Astrocyte (in vitro differentiated cells and primary cell): ENCODE data around the gene HIRIP3.

Source experiments
- EZH2 ChIP-seq: IDR thresholded peaks from 2 replicates; pipeline ENCODE4 v1.6.1; 2012; ENCODE audit warnings: mild to moderate bottlenecking, low read length, inconsistent platforms; ENCODE audit not compliant: insufficient read depth
- TF ChIP-seq, protein P1 (sequence below): IDR thresholded peaks from 2 replicates; pipeline ENCODE4 v1.5.1; 2011; ENCODE audit warnings: low read depth, mild to moderate bottlenecking, inconsistent platforms, low read length, moderate library complexity; ENCODE audit not compliant: insufficient read depth

DNA sequence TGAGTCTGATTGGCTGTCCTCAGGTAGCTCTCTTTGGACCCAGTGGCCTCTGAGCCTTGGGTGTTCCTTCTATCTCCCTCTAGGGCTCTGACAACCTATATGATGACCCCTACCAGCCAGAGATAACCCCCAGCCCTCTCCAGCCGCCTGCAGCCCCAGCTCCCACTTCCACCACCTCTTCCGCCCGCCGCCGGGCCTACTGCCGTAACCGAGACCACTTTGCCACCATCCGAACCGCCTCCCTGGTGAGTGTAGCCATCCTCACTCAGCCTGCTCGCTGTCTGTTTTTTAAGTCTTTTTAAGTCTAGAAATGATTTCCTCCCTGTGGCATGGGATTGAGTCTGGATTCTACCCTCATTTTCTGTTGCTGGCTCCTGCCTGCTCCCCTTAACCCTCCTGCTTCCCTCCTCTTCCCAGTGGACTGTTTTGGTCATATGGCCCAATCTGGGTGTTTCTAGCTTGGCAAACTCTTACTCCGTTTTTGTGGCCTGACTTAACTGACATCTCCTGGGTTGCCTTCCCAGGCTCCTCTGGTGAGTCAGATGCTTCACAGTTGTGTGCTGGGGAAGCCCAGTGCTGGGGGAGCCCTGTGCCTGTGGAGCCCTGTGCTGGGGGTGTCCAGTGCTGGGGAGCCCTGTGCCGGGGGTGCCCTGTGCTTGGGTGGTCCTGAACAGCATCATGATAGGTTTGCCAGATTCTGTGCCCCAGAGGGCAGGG, 11.8 kb downstream of the HIRIP3 start:
- TF ChIP-seq, protein P1, sequence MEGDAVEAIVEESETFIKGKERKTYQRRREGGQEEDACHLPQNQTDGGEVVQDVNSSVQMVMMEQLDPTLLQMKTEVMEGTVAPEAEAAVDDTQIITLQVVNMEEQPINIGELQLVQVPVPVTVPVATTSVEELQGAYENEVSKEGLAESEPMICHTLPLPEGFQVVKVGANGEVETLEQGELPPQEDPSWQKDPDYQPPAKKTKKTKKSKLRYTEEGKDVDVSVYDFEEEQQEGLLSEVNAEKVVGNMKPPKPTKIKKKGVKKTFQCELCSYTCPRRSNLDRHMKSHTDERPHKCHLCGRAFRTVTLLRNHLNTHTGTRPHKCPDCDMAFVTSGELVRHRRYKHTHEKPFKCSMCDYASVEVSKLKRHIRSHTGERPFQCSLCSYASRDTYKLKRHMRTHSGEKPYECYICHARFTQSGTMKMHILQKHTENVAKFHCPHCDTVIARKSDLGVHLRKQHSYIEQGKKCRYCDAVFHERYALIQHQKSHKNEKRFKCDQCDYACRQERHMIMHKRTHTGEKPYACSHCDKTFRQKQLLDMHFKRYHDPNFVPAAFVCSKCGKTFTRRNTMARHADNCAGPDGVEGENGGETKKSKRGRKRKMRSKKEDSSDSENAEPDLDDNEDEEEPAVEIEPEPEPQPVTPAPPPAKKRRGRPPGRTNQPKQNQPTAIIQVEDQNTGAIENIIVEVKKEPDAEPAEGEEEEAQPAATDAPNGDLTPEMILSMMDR = no peak
- no peak for TF ChIP-seq EZH2
